ENCODE data around the gene AMH.

The AMH gene

GRCh38 chr19:2288338-2288817, 39.3 kb downstream of the AMH start:
- H3K4me3 Mint-ChIP-seq: peak overlapping the region; percentile 83
- no peaks in the 10 kb centered on the region for H3K9me3 Mint-ChIP-seq (ENCODE audit: low read depth)
- H3K4me1 Mint-ChIP-seq (ENCODE audit: low read depth): peaks cover 17% of the 10 kb centered on the region
- H3K27me3 Mint-ChIP-seq: no peaks in the 10 kb centered on the region
- no peaks in the 10 kb centered on the region for H3K36me3 Mint-ChIP-seq
- no peak overlapping the region for H3K27ac Mint-ChIP-seq

DNA sequence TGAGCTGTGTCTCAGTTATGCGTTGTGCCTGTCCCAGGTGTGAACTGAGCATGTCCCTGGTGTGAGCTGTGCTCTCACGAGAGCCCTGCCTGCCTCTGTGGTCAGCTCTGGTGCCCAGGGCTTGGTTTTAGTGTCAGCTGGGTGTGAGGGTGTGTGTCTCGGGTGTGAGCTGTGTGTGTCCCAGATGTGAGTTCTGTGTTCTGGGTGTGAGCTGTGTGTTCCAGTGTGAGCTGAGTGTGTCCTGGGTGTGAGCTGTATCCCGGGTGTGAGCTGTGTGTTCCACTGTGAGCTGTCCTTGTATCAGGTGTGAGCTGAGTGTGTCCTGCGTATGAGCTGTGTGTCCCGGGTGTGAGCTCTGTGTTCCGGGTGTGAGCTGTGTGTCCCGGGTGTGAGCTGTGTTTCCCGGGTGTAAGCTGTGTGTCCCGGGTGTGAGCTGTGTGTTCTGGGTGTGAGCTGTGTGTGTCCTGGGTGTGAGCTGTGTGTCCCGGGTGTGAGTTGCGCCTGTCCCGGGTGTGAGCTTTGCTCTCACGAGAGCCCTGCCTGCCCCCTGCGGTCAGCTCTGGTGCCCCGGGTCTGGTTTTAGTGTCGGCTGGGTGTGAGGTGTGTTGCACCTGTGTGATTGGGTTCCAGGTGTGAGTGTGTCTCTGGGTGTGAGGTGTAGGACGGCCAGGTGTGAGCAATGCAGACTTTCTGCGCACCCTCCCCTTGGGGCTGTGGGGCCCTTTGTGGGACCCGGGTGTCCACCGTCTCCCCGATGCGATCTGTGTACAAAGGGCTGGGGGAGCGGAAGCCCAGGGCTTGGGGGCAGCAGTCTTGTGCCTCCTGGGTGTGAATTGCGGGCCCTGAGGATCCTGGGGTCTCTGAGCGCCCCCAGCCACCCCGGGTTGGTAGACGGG, 39.9 kb downstream of the AMH start:
- Mint-ChIP-seq H3K36me3 (no peaks in the 10 kb centered on the region), H3K4me1 (ENCODE audit: low read depth) (peaks cover 20% of the 10 kb centered on the region), H3K4me3 (peak overlapping the region; percentile 83), H3K27ac (peak overlapping the region; percentile 54), H3K27me3 (no peaks in the 10 kb centered on the region), H3K9me3 (ENCODE audit: low read depth) (no peaks in the 10 kb centered on the region)

GRCh38 chr19:2289714-2290435, 40.8 kb downstream of the AMH start:
- peaks cover 20% of the 10 kb centered on the region for H3K4me1 Mint-ChIP-seq (ENCODE audit: low read depth)
- peak overlapping the region; percentile 83 for H3K4me3 Mint-ChIP-seq
- H3K27me3 Mint-ChIP-seq: no peaks in the 10 kb centered on the region
- H3K27ac Mint-ChIP-seq: peak overlapping the region; percentile 73
- no peaks in the 10 kb centered on the region for H3K36me3 Mint-ChIP-seq
- no peaks in the 10 kb centered on the region for H3K9me3 Mint-ChIP-seq (ENCODE audit: low read depth)

GRCh38 chr19:2290441-2291184, 41.5 kb downstream of the AMH start:
- H3K9me3 Mint-ChIP-seq (ENCODE audit: low read depth): no peaks in the 10 kb centered on the region
- no peaks in the 10 kb centered on the region for H3K36me3 Mint-ChIP-seq
- peaks cover 20% of the 10 kb centered on the region for H3K4me1 Mint-ChIP-seq (ENCODE audit: low read depth)
- H3K27me3 Mint-ChIP-seq: no peaks in the 10 kb centered on the region
- H3K4me3 Mint-ChIP-seq: peak overlapping the region; percentile 69
- H3K27ac Mint-ChIP-seq: no peak overlapping the region

DNA sequence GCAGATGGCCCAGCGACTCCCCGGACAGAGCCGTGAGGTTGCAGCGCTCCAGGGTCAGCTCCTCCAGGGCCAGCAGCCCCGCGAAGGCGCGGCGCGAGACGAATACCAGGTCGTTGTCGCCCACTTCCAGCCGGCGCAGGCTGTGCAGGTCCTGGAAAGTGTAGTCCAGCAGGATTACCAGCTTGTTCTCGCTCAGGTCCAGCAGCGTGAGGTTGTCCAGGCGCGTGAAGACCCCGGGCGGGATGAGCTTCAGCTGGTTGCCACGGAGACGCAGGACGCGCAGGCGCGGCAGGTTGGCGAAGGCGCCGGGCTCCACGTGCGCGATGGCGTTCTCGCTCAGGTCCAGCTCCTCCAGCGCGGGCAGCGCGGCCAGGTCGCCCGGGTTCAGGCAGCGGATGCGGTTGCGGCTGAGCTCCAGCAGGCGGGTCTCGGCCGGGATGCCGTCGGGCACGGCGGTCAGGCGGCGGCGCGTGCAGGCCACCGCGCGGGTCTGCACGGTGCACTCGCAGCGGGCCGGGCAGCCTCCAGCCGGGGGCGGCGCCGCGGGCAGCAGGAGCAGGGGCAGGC, 42.1 kb downstream of the AMH start:
- Mint-ChIP-seq H3K27ac (no peak overlapping the region), H3K36me3 (no peaks in the 10 kb centered on the region), H3K27me3 (no peaks in the 10 kb centered on the region), H3K4me1 (ENCODE audit: low read depth) (peaks cover 20% of the 10 kb centered on the region), H3K9me3 (ENCODE audit: low read depth) (no peaks in the 10 kb centered on the region), H3K4me3 (peak overlapping the region; percentile 69)

- Mint-ChIP-seq H3K4me3 (no peak overlapping the region), H3K9me3 (ENCODE audit: low read depth) (no peaks in the 10 kb centered on the region), H3K36me3 (no peaks in the 10 kb centered on the region), H3K27me3 (no peaks in the 10 kb centered on the region), H3K27ac (no peak overlapping the region), H3K4me1 (ENCODE audit: low read depth) (peaks cover 6% of the 10 kb centered on the region)
Observed at GRCh38 chr19:2294687-2295335, 45.7 kb downstream of the AMH start.

DNA sequence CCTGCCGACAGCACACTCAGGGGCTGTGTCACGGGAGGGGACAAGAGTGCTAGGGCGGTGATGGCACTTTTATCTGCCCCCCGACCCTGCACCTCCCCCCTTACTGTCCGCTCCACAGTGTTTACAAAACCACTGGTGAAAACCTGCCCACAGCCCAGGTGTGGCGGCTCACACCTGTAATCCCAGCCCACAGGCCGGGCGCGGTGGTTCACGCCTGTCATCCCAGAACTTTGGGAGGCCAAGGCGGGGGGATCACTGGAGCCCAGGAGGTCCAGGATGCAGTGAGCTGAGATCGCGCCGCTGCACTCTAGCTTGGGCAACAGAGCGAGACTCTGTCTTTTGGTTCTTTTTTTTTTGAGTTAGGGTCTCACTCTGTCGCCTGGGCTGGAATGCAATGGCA, 47.0 kb downstream of the AMH start:
- H3K36me3 Mint-ChIP-seq: no peaks in the 10 kb centered on the region
- H3K4me1 Mint-ChIP-seq (ENCODE audit: low read depth): peaks cover 4% of the 10 kb centered on the region
- no peaks in the 10 kb centered on the region for H3K9me3 Mint-ChIP-seq (ENCODE audit: low read depth)
- no peaks in the 10 kb centered on the region for H3K27me3 Mint-ChIP-seq
- H3K4me3 Mint-ChIP-seq: no peak overlapping the region
- no peak overlapping the region for H3K27ac Mint-ChIP-seq

DNA sequence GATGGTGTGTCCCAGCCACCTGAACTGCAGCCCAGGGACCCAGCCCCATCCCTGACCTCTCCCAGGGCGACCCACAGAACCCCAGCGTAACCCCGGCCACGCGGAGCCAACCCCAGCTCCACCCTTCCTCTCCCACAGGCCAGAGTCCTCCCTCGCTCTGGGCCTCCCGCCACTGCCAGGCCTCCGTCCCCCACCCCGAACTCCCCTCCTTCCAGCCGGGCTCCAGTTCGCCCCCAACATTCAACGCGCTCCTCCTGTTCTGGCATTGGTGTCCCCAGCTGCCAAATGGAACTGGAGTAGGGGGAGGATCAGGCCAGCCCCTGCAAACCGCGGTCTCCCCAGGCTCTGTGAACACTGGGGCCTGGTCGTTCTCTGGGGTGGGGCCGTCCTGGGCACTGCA, 51.4 kb downstream of the AMH start:
- no peak overlapping the region for H3K4me3 Mint-ChIP-seq
- peaks cover 8% of the 10 kb centered on the region for H3K27me3 Mint-ChIP-seq
- no peaks in the 10 kb centered on the region for H3K9me3 Mint-ChIP-seq (ENCODE audit: low read depth)
- H3K27ac Mint-ChIP-seq: no peak overlapping the region
- H3K4me1 Mint-ChIP-seq (ENCODE audit: low read depth): peaks cover 7% of the 10 kb centered on the region
- H3K36me3 Mint-ChIP-seq: no peaks in the 10 kb centered on the region

Measured in activated naive CD8-positive, alpha-beta T cell (primary cell).